Measurements from ENCODE around the gene EGFR. TPM values are rescaled to one million over a fixed set of nuclear protein-coding genes. Genes with fewer than 3 reads are reported as not detected.

Gene EGFR
- total RNA-seq, 3 donors from 2014 or later, result 61.9 to 164 (median 65.0) TPM

DNA sequence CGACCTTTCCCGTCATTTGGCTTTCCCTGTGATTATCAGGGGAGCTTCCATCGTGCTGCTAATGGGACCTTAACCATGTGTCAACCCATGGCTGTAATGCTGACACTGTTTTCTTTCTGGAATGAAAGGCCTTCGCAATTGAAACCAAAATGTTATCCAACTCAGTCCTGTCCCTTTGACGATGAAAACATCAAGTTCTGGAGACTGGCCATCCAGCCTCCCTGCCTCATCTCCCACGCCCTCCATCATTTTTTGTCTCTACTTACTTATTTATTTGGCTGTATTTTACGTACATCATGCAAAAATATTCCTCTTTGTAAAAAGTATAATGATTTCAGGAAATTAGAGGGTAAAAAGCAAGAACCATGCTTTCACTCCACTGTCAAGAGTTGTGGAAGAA, 69.8 kb downstream of the EGFR start:
- Histone ChIP-seq H3K27me3 (no peaks in the 10 kb centered on the region), H3K36me3 (no peaks in the 10 kb centered on the region), H3K4me3 (no peak overlapping the region), H3K9me3 (no peaks in the 10 kb centered on the region), H3K4me1 (no peaks in the 10 kb centered on the region), H3K27ac (peak overlapping the region; percentile 16 to 51)
- no peak for TF ChIP-seq POLR2AphosphoS5 (IDR thresholded peaks at IDR 0.05)
- TF ChIP-seq, protein P1, sequence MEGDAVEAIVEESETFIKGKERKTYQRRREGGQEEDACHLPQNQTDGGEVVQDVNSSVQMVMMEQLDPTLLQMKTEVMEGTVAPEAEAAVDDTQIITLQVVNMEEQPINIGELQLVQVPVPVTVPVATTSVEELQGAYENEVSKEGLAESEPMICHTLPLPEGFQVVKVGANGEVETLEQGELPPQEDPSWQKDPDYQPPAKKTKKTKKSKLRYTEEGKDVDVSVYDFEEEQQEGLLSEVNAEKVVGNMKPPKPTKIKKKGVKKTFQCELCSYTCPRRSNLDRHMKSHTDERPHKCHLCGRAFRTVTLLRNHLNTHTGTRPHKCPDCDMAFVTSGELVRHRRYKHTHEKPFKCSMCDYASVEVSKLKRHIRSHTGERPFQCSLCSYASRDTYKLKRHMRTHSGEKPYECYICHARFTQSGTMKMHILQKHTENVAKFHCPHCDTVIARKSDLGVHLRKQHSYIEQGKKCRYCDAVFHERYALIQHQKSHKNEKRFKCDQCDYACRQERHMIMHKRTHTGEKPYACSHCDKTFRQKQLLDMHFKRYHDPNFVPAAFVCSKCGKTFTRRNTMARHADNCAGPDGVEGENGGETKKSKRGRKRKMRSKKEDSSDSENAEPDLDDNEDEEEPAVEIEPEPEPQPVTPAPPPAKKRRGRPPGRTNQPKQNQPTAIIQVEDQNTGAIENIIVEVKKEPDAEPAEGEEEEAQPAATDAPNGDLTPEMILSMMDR (IDR thresholded peaks at IDR 0.05), result no peak
- TF ChIP-seq POLR2A (IDR thresholded peaks at IDR 0.05), result no peak
- intact Hi-C loops (cut with DNase I; ENCODE audit: low total_unique reads), result no loop called here
- no peak for DNase-seq (ENCODE audit: low spot score in 2 of 2)

DNA sequence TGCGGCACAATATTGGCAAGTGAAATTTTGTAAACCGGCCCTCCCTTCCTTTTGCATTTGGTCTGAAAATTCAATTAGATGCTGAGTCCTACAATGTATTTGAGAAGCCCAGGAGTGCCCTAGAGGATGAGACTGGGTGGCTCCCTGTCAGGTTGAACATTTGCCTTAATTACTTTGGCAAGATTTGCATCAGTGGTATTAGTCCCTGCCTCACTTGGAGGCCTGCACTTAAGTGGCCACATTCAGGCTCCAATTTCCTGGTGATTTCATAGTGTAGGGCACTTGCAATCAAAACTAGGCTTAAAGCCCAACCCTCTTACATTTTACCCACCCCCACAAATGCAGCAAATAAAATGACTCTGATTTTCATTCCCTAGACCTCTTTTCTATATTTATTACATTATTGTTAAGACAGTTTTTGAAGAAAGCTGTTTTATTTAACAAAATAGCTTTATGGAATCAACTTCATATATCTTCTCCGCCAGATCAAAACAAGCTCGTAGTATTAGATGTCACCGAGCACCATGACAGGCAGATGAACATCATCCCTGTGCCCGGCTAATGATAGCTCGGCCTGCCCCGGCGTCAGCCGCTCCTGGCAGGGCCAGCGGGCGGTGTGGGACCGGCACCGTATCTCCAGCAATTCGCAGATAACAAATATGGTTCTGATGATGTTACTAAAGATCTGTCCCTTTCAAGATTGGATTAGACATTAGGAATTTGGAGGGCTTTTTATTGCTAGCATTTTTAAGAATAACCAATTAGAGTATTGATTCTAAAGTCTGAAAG, 73.6 kb downstream of the EGFR start:
- no peak for DNase-seq (ENCODE audit: low spot score in 2 of 2)
- Histone ChIP-seq H3K4me1 (peaks cover 0 to 6% of the 10 kb centered on the region in 2 donors), H3K36me3 (no peaks in the 10 kb centered on the region), H3K27me3 (no peaks in the 10 kb centered on the region), H3K9me3 (no peaks in the 10 kb centered on the region), H3K4me3 (no peak overlapping the region), H3K27ac (peak overlapping the region; percentile 41 to 42)
- TF ChIP-seq, protein P1 (IDR thresholded peaks at IDR 0.05), result no peak
- TF ChIP-seq POLR2AphosphoS5 (IDR thresholded peaks at IDR 0.05), result no peak
- TF ChIP-seq POLR2A (IDR thresholded peaks at IDR 0.05), result no peak
- intact Hi-C loops (cut with DNase I; ENCODE audit: low total_unique reads), result no loop called here

DNA sequence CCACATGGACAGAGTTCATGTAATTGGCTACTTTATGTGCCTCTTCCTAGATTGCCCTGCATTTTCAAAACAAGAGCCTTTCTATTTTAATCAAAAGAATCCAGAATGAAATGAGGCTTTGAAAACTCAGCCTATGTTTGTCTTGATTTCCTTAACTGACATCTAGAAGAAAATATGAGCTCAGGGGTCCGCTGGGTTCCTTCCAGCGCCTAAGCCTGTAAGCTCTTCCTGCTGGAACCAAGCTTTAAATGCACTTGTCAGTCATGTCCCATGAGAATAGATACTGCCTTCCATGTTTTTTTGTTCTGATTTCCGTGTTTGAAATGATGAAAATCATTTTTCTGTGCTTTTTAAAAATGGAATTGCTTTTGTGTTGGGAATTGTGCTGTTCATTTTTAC, 74.2 kb downstream of the EGFR start:
- Histone ChIP-seq H3K36me3 (no peaks in the 10 kb centered on the region), H3K4me3 (no peak overlapping the region), H3K27me3 (no peaks in the 10 kb centered on the region), H3K27ac (peak overlapping the region in 1 of 2 donors; percentile 41), H3K4me1 (peaks cover 0 to 6% of the 10 kb centered on the region in 2 donors), H3K9me3 (no peaks in the 10 kb centered on the region)
- TF ChIP-seq POLR2A (IDR thresholded peaks at IDR 0.05) (no peak), POLR2AphosphoS5 (IDR thresholded peaks at IDR 0.05) (no peak)
- TF ChIP-seq, protein P1 (IDR thresholded peaks at IDR 0.05), result no peak
- DNase-seq (ENCODE audit: low spot score in 2 of 2), result no peak
- intact Hi-C loops (cut with DNase I; ENCODE audit: low total_unique reads), result no loop called here

DNA sequence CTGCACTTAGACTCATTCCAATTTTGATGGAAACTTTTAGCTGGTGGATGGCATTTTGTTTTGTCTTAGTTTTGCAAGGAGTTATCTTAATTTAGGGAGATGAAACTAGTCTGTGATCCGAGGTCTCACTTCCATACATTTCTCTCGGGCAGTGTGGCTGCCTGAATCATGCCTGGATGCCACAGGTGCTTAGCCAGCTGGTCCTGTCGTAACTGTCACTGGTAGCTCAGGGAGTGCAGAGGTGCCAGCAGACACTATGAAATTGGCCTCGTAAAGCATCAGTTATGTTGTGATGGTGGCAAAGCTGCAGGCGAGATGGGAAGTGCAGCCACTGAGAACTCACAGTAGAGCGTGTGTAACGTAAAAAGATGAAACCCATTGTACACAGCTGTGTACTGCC, 74.9 kb downstream of the EGFR start:
- no peak for DNase-seq (ENCODE audit: low spot score in 2 of 2)
- no peak overlapping the region for H3K27ac ChIP-seq
- H3K4me1 ChIP-seq, result peaks cover 0 to 6% of the 10 kb centered on the region in 2 donors
- H3K27me3 ChIP-seq, result no peaks in the 10 kb centered on the region
- intact Hi-C loops (cut with DNase I; ENCODE audit: low total_unique reads), result no loop called here
- no peak overlapping the region for H3K4me3 ChIP-seq
- TF ChIP-seq, protein P1 (IDR thresholded peaks at IDR 0.05), result no peak
- no peak for TF ChIP-seq POLR2AphosphoS5 (IDR thresholded peaks at IDR 0.05)
- no peak for TF ChIP-seq POLR2A (IDR thresholded peaks at IDR 0.05)
- no peaks in the 10 kb centered on the region for H3K9me3 ChIP-seq
- H3K36me3 ChIP-seq, result no peaks in the 10 kb centered on the region

DNA sequence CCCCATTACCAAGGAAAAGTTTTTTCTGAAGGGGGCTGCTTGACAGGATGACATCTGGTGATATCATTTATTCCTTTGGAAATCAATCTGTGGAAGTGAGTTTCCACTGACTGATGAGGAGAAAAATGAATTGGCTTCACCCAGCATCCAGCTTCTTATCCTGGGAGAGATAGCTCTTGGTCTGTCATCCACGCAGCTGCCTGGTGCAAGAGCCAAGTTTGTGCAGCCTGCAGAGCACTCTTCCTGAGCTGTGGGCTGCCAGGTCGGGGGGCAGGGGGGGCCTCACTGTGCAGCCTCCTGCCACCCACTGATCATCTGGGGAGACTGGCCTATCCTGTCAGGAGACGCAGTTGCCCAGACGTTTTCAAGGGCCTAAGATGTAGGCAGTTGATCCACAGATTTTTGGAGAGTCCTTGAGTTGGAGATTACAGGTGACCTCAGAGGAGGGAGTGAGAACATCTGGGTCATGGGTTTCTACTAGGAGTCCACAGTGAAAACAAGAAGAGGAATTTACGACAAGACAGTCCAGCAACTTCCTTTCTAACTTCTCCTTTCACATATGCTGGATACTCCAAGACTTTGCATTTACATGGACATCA, 75.4 kb downstream of the EGFR start:
- no peak for DNase-seq (ENCODE audit: low spot score in 2 of 2)
- no peaks in the 10 kb centered on the region for H3K36me3 ChIP-seq
- intact Hi-C loops (cut with DNase I; ENCODE audit: low total_unique reads), result no loop called here
- H3K27ac ChIP-seq, result no peak overlapping the region
- peaks cover 0 to 6% of the 10 kb centered on the region in 2 donors for H3K4me1 ChIP-seq
- no peak overlapping the region for H3K4me3 ChIP-seq
- no peaks in the 10 kb centered on the region for H3K27me3 ChIP-seq
- H3K9me3 ChIP-seq, result no peaks in the 10 kb centered on the region
- TF ChIP-seq POLR2AphosphoS5 (IDR thresholded peaks at IDR 0.05) (no peak), POLR2A (IDR thresholded peaks at IDR 0.05) (no peak)
- TF ChIP-seq, protein P1 (IDR thresholded peaks at IDR 0.05), result no peak

Data from breast epithelium (tissue), 4 donors.